ENCODE measurements around the gene AUTS2.

DNA sequence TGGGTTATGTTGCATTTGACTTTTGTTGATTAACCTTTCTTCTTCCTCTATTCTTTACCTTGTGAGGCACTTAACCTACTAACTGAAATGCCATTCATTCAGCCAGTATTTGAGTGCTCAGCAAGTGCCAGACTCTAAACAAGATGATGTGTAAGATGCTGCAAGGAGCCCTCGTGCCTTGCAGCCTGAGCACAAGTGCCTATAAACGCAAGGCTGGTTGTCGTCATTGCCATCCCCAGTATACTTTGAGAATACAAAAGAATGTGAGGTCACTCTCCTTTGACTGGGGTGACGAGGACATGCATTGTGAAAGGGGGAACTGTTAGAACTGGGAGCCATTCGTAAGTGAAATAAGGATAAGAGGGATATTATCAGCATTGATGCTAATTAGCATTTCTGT, 103.0 kb downstream of the AUTS2 start:
- TF ChIP-seq ZSCAN29 (IDR thresholded peaks at IDR 0.05) (no peak), ELF4 (CRISPR knock-in tag; IDR thresholded peaks at IDR 0.05) (no peak), TEAD4 (IDR thresholded peaks at IDR 0.05; ENCODE audit: low read length) (no peak), TEAD4 (CRISPR knock-in tag; IDR thresholded peaks at IDR 0.05; ENCODE audit: borderline replicate concordance) (no peak), NBN (IDR thresholded peaks at IDR 0.05; ENCODE audit: low read depth) (no peak), YY1 (IDR thresholded peaks at IDR 0.05; ENCODE audit: borderline replicate concordance in 1 of 3, control insufficient read depth in 1 of 3, extremely low read depth in 1 of 3, insufficient read depth in 3 of 3, insufficient read length in 1 of 3, insufficient replicate concordance in 2 of 3, low read depth in 1 of 3, low read length in 2 of 3) (no peak), SMAD4 (CRISPR knock-in tag; conservative IDR thresholded peaks at IDR 0.05) (no peak), ARID2 (IDR thresholded peaks at IDR 0.05) (no peak), ATF7 (IDR thresholded peaks at IDR 0.05) (no peak), POLR2A (conservative IDR thresholded peaks at IDR 0.05) (no peak), RFX5 (IDR thresholded peaks at IDR 0.05; ENCODE audit: low read depth, low read length) (no peak)
